Dedifferentiated amniotic fluid mesenchymal stem cell (primary cell): Measurements from ENCODE around the gene MTX1.

ENCODE experiments used
- DNase-seq: peaks from one replicate; pipeline ENCODE4 v3.0.0-alpha.2; 2016; ENCODE audit errors: extremely low spot score

MTX1 gene

DNA sequence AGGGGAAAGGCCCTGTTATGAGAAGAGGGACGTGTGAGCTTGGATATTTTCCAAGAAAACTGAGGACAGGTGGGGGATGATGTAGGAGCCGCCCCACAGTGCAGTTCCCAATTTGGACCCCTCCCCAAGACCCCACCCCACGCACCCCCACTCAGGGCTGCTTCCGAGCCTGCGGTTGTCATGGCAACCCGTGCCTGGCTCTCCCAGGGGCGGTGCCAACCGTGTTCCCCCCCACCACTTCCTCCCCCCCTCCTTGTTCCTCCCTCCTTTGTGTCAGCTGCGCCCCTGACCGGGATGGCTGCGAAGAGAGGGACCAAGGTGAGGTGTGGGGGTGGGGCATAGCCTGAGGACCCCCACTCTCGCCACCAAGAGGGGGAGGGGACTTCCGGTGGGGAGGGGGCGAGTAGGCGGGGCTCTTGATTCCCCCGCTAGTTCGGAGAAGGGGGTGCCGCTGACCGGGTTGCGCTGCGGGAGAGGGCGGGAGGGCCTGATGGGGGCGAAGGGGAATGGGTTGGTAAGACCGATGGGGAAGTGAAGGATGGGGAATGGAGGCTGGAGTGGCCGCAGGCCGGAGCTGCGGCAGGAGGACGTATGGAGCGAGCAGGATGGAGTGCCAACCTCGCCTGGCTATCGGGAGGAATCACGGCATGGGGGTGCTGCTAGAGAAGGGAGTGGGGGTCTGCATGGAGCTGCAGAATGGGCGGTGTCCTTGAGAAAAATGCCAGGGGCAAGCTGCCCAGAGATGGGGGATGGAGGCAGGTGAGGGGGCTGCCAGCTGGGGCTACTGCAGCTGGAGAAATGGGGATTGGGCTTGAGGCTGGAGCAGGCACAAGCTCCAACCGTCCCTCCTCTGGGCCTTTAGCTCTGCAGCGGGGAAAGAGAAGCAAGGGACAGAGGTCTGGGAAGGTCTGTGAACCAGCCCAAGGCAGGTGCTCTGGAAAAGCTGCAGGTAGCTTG lies 33.9 kb upstream of the MTX1 start:
- no peak for DNase-seq

DNA sequence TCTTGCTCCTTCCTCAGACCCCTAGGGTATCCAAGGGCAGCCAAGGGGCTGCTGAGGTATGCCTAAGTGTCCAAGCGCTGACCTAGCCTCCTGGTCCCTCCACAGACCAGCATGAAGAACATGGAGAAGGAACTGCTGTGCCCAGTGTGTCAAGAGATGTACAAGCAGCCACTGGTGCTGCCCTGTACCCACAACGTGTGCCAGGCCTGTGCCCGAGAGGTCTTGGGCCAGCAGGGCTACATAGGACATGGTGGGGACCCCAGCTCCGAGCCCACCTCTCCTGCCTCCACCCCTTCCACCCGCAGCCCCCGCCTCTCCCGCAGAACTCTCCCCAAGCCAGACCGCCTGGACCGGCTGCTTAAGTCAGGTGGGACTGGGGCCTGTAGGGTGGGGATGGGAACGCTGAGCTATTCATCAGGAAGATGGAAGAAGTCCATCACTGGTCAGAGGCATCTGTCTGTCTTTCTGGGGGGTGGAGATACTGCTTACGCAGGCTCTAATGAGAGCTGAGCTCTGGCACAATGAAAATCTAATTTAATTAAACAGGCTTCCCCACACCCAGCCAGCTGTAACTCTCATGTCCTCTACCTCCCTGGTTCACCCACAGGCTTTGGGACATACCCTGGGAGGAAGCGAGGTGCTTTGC lies 33.1 kb upstream of the MTX1 start:
- DNase-seq, result no peak

DNA sequence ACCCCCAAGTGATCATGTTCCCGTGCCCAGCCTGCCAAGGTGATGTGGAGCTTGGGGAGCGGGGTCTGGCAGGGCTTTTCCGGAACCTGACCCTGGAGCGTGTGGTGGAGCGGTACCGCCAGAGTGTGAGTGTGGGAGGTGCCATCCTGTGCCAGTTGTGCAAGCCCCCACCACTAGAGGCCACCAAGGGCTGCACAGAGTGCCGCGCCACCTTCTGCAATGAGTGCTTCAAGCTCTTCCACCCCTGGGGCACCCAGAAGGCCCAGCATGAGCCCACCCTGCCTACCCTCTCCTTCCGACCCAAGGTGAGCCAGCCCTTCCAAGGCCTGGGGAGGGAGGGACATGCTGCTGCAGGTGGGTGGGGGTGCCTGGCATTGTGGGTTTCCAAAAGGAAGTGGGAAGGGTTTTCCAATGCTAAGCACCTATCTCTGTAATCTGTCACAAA lies 32.5 kb upstream of the MTX1 start:
- no peak for DNase-seq

DNA sequence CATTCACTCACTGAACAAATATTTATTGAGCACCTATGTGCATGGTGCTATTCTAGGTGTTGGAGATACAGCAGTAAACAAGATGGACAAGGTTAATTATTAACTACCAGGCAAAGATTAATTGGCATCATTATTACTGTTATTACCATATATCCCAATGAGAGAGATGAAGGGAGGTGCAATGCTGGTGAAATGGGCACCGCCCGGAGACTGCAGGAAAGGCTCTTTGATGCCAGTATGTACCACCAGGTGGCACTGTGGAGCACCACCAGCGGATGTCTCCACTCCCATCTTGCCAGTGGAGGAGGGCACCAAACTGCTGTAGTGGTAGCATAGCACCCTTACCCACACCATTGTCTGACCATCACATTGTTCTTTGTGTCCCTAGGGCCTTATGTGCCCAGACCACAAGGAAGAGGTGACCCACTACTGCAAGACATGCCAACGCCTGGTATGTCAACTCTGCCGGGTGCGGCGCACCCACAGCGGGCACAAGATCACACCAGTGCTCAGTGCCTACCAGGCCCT lies 31.9 kb upstream of the MTX1 start:
- DNase-seq, result peak; percentile 74

DNA sequence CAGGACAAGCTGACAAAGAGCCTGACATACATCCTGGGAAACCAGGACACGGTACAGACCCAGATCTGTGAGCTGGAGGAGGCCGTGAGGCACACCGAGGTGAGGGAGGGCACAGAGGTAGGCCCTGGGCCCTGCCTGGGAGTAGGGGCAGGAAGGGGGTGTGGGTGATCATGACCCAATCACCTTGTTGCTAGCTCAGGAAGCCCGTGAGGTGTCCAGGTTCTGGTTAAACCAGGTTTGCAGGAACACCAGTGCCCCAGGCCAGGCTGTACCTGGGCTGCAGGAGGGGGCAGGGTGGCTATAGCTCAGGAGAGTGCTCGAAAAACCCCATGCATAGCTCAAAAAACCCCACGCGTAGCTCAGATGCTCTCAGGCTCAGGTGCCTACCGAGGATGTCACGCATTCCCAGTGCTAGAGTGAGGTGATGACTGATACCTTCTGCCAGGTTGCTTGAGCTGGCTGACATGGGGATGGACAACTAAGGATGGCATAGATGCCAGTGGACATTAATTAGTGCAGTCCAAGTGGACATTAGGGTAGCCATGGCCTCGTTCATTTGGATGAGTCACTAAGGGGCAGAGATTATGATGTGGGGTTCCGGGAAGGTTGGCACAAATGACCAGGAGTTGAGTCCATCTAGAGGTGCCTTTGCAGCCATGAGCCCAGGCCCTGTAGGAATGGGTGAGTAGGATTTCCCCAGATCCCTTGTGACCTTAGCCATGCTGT lies 31.1 kb upstream of the MTX1 start:
- DNase-seq, result no peak

DNA sequence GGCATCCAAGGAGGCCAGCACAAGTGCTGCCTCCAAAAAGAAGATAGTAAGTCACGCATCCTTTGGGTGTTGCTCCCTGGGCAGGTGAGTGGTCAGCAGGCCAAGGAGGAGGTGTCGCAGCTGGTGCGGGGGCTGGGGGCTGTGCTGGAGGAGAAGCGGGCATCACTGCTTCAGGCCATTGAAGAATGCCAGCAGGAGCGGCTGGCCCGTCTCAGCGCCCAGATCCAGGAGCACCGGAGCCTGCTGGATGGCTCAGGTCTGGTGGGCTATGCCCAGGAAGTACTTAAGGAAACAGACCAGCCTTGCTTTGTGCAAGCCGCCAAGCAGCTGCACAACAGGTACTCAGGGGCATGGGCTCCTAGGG lies 30.6 kb upstream of the MTX1 start:
- no peak for DNase-seq

DNA sequence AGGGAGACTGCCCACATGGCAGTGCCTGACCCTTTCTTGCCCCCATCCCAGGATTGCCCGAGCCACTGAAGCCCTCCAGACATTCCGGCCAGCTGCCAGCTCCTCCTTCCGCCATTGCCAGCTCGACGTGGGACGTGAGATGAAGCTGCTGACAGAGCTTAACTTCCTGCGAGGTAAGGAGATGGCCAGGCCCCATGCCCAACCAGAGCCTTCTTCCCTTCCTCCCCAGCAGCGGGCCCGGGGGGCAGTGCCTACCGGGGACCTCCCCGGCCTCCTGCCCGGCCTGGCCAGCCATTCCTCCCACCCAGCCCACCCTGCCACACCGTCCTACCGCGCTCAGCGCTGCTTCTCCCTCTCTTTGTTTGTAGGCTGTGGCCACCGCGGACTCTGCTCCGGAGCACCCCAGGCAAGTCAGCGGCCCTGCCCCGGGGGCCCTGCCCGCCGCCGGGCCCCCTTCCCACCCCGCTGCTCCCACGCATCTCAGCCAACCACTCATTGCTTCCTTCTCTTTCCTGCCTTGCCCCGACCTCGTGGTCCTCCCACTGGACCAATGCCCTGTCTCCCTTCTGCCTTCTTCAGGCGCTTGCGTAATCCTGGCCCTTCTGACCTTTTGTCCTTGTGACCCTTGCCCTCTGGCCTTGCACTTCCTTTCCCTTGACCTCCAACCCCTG lies 29.9 kb upstream of the MTX1 start:
- DNase-seq, result no peak

DNA sequence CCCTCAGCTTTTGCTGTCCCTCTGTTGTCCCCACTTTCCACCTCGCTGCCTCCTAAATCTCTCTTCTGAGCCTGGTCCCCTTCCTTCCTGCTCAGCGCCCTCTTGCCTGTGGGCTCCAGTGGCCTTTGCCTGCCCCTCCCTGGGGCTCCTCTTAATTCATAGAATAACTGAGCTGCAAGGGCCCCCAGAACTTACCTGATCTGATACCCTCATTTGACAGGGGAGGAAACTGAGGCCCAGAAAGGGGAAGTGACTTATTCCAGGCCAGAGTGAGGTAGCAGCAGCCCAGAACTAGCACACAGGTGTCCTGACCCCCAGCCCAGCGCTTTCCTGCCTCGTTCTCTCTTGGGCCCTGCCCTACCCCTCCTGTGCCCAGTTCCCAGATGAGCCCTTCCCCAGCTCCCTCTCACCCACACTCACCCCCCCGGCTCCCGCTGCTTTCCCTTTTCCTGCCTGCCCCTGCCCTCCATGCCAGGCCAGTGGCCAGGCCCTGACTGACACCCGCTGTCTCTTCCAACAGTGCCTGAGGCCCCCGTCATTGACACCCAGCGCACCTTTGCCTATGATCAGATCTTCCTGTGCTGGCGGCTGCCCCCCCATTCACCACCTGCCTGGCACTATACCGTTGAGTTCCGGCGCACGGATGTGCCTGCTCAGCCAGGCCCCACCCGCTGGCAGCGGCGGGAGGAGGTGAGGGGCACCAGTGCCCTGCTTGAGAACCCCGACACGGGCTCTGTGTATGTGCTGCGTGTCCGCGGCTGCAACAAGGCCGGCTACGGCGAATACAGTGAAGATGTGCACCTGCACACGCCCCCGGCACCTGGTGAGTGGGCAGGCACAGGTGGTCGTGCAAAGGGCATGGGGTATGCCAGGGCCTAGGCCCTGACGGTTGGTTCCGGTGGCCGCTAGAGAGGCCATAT lies 29.1 kb upstream of the MTX1 start:
- no peak for DNase-seq

DNA sequence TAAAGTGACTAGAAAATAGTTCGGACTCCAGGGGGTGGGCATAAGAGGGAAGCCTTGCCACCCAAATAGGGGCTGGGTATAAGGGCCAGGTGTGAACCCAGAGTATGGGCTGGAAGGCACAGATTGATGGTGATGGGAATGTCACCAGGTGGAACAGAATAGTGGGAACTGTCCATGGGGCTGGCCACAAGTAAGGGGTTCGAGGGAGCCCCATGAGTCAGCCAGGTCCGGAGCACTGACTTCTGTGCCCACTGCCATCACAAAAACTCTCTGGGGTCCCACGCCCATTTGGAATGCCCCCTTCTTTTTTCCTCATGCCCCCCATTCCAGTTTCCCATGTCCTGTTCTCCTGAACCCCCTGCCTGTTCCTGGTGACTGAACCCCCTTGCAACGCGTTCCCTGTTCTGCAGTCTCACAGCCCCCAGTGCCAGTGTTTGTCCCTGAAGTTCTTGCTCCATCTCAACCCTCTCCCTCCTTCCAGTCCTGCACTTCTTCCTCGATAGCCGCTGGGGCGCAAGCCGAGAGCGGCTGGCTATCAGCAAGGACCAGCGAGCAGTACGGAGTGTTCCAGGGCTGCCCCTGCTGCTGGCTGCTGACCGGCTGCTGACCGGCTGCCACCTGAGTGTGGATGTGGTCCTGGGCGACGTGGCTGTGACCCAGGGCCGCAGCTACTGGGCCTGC lies 27.0 kb upstream of the MTX1 start:
- no peak for DNase-seq

DNA sequence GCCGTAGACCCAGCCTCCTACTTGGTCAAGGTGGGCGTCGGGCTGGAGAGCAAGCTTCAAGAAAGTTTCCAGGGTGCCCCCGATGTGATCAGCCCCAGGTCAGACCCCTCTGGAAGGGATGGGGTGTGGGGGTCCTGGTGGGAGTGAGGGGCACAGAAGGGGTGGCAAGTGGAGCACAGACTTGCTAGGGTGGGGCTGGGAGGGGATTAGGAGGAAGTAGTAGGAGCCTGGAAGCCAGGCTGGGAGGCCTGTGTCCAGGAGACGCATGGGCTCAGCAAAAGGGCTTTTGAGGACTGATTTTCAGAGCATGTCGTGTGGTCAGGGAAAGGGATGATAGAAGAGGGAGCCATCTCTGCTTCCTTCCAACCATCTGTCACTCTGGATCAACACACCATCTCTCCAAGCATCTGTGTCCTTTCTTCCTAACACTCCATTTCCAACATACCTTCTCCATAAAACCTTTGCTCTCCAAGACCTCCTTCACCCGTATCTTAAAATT lies 26.4 kb upstream of the MTX1 start:
- no peak for DNase-seq

DNA sequence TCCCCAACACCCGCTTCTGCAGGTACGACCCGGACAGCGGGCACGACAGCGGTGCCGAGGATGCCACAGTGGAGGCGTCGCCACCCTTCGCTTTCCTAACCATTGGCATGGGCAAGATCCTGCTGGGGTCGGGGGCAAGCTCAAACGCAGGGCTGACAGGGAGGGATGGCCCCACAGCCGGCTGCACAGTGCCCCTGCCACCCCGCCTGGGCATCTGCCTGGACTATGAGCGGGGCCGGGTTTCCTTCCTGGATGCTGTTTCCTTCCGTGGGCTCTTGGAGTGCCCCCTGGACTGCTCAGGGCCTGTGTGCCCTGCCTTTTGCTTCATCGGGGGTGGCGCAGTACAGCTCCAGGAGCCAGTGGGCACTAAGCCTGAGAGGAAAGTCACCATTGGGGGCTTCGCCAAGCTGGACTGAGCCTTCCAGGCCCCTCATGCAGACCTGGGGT lies 24.7 kb upstream of the MTX1 start:
- DNase-seq, result no peak

DNA sequence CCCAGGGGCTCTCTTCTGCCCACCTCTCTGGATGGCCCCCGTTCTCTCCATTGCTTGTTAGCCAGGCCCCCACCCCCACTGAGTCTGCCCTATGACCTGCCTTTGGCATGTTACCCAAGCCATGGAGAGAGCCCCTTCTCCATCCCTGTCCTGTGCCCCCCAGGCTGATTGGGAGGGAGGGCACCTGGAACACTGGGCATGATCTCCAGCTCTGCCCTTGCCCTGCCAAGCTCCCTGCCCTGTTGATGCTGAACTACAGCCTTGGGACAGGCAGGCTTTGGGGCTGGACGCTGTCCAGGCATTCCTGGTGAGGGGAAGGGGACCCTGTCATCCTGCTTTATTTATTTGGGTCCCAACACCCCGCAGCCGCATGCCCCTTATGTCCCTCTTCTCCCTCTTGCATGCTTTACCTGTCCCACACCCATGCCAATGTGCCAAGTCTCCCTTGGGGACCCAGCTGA lies 24.1 kb upstream of the MTX1 start:
- DNase-seq, result no peak

DNA sequence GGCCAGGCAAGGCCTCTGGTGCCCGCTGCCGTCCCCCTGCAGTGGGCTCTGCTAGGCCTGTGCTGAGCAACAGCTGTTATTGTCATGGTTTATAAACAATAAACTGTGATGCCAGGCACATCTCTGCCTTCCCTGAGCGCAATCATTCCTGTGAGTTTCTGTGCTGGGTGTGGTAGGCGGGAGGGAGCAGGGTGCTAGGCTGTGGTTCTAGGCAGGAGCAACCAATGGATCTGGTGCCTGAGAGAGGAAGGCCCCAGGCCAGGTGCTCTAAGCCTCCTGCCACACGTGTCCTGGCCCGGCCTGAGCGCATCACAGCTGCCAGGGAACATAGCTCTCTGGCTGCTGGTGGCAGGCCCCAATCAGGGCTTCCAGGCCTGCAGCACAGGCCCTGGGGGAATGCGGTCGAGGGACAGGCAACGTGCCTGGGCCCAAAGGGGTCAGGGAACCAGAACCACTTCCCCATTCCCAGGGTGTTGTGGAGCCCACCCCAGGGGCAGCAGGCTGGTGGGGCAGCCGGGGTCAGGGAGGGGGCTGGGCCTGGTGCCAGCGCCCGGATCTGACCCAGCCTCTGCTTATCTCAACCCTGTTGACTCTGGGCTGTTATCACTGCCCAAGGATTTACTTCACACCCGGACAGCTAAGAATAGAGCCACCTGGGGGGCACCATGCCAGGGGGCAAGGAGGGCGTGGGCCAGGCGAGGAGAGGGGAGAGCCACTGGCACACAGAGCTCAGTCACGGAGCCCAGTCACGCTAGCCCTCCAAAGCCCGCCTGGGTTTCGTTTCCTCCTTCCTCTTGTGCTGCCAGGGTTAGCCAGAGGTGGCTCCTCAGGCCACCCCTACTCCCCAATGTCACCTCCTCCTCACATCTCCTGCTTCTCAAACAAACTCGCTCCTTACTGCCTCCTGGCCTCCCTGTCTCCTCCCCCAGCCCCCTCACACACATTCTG lies 23.4 kb upstream of the MTX1 start:
- DNase-seq, result no peak

DNA sequence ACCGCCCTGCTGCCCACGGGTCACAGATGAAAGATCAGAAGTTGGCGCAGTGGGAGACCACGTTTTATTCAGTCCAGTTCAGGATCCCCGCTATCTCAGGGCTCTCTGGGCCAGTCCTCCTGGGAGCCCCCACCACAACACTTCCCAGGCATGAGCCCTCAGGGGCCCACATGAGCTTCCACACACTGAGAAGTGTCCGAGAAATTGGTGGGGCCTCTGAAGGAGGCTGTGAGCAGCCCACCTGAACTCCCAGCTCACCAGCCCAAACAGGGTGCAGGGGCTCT lies 22.8 kb upstream of the MTX1 start:
- no peak for DNase-seq

DNA sequence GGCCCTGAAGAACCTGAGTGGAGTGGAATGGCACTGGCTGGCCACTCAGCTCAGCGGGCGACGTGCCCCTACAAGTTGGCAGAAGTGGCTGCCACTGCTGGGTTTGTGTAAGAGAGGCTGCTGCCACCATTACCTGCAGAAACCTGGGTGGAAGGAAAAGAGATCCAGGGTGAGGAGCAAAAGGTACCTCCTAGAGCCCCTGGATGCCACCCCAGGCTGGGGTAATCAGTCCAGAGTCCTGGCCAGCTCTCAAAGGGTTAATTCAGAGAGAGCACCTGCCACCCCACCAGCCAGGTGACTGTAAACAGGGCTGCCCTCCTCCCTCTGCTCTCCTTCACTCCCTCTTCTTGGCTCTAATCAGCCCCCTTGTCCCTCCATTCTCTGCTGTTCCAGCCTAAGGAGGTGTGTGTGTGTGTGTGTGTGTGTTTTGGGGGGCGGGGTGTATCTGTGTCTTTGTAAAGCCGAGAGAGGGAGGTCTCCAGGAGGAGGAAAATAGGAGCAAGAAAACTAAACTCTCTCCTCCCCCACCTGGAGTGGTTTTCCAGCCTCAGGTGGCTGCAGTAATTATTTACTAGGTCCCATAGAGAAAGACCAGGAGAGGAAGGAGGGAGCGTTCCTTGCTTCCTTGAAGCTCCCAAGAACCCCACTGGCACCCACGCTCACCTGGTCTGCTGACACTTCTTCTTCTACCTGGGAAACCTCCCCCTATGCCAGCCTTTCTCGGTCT lies 22.3 kb upstream of the MTX1 start:
- DNase-seq, result no peak

DNA sequence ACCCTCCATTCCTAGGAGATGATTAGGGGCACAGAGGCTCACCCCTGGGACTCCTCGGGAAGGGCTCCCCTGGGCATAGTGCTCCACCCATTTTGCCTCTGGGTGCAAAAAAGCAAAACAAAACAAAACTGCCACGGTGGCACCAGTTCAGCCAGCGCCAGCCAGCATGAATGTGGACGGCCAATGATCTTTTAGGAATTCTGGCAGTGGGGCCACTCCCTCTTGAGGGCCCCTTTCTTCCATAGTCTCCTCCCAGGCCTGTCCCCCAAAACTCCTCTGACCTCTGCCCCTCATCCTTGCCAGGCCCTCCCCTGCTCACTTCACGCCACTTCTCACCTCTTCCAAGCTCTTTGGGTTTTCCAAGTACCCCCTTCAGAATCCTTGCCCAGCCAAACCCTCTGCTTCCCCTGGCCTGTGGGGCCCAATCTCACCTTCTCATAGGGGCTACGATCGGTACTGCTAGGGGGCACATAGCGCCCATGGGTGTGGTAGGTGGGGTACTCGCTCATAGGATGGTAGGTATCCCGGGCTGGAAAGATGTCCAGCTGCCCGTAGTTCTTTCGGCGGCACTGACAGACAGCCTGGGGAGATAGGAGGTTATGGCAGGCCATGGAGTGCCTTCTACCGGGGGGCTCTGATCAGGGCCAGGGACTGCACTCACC lies 21.6 kb upstream of the MTX1 start:
- DNase-seq, result no peak

DNA sequence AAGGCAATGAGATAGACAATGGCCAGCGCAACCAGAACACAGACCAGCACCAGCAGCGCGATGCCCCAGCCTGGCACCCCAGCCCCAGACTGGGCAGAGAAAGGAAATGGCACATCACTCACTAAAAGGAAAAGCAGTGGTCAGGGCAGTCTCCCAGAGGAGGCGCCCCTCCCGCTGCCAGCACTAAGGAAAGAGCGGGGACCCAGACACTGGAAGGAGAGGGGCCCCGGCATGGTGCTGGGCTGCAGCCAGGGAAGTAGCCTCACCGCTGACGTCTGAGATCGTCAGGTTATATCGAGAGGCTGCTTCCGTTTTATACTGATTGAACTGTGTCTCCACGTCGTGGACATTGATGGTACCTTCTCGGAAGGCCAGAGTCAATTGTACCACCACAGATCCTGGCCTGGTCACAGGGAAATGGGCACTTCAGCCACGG lies 21.0 kb upstream of the MTX1 start:
- no peak for DNase-seq

DNA sequence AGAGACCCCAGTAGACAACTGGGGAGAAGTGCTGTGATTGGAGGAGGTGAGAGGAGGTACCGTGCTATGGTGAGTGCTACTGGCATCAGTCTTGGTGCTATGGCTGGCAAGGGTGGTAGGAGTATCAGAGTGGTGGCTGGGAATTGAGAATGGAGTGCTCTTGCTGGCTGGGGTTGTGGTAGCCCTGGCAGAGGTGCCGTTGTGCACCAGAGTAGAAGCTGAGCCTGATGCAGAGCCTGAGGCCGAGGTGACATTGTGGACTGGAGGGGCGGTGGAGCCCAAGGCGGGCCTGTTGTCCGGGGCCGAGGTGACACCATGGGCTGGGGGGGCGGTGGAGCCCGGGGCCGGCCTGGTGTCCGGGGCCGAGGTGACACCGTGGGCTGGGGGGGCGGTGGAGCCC lies 20.2 kb upstream of the MTX1 start:
- no peak for DNase-seq
